ENCODE measurements around the gene FAM83G.
"Not testable (repeated sequence)": the region's sequence is repeated elsewhere in the genome, so short reads cannot be mapped to it uniquely, and the experiment has no call there.

GRCh38 chr17:19031729-19032128, 27.2 kb upstream of the FAM83G start:
- not testable (repeated sequence) for TF ChIP-seq MAX (IDR thresholded peaks at IDR 0.05; ENCODE audit: low read depth); CTCF (IDR thresholded peaks at IDR 0.05)

Measured in SK-N-SH (cell line).